Brain microvascular endothelial cell (primary cell): Measurements from ENCODE around the gene EIPR1.
"Not testable (repeated sequence)": the region's sequence is repeated elsewhere in the genome, so short reads cannot be mapped to it uniquely, and the experiment has no call there.

ENCODE experiments used
- DNase-seq: peaks from one replicate; pipeline ENCODE4 v3.0.0-alpha.2; 2020
- H3K27ac ChIP-seq: fragments of 250-450 bp; sonication (Bioruptor Pico); 2 replicates; pipeline ENCODE4 v1.5.1; 2020; ENCODE audit warnings: mild to moderate bottlenecking, moderate library complexity
- H3K27me3 ChIP-seq: fragments of 250-450 bp; sonication (Bioruptor Pico); replicated peaks from 2 replicates; pipeline ENCODE4 v1.5.1; 2020; ENCODE audit warnings: mild to moderate bottlenecking
- H3K36me3 ChIP-seq: fragments of 250-450 bp; sonication (Bioruptor Pico); replicated peaks from 2 replicates; pipeline ENCODE4 v1.5.1; 2020; ENCODE audit warnings: mild to moderate bottlenecking
- H3K4me3 ChIP-seq: 2 replicates; pipeline ENCODE4 v1.5.1; 2011; ENCODE audit warnings: low read depth, mild to moderate bottlenecking, control low read depth, low read length, moderate library complexity
- CTCF ChIP-seq: IDR thresholded peaks from 2 replicates; pipeline ENCODE4 v1.5.1; 2011; ENCODE audit warnings: low read depth, mild to moderate bottlenecking, moderate library complexity, low read length, control low read depth, inconsistent platforms; ENCODE audit errors: missing control alignments
- in situ Hi-C: cut with HindIII; loops from 2 replicates; pipeline ENCODE4 v1.10.0; 2017; ENCODE audit warnings: low sequenced_read_pairs, low pct_ligation_motif_present

Gene EIPR1

GRCh38 chr2:3377279-3377611, 373 bp downstream of the EIPR1 start:
- H3K36me3 ChIP-seq: peaks cover 2% of the 10 kb centered on the region
- H3K27me3 ChIP-seq: no peaks in the 10 kb centered on the region
- in situ Hi-C loops: no loop called here
- peak overlapping the region; percentile 76 for H3K27ac ChIP-seq
- peak overlapping the region; percentile 99 for H3K4me3 ChIP-seq
- peak; percentile 32 for DNase-seq
- TF ChIP-seq CTCF: no peak

- in situ Hi-C loops: no loop called here
- DNase-seq: no peak
- no peaks in the 10 kb centered on the region for H3K27me3 ChIP-seq
- H3K4me3 ChIP-seq: peak overlapping the region; percentile 99
- TF ChIP-seq CTCF: no peak
- H3K36me3 ChIP-seq: peaks cover 2% of the 10 kb centered on the region
- H3K27ac ChIP-seq: no peak overlapping the region
Observed at GRCh38 chr2:3376821-3377220, 797 bp downstream of the EIPR1 start.

- in situ Hi-C loops, H3K27me3 ChIP-seq, H3K36me3 ChIP-seq, H3K4me3 ChIP-seq, DNase-seq, H3K27ac ChIP-seq: not testable (repeated sequence)
Observed at GRCh38 chr2:3369340-3370181, 8.1 kb downstream of the EIPR1 start.

- H3K4me3 ChIP-seq: no peak overlapping the region
- H3K36me3 ChIP-seq: no peaks in the 10 kb centered on the region
- no peaks in the 10 kb centered on the region for H3K27me3 ChIP-seq
- H3K27ac ChIP-seq: no peak overlapping the region
- no peak for DNase-seq
- TF ChIP-seq CTCF: no peak
- in situ Hi-C loops: no loop called here
Observed at GRCh38 chr2:3368261-3368722, 9.3 kb downstream of the EIPR1 start.

- no peak overlapping the region for H3K27ac ChIP-seq
Observed at GRCh38 chr2:3365219-3365618, 12.4 kb downstream of the EIPR1 start.

More at GRCh38 chr2:3365219-3365618, 12.4 kb downstream of the EIPR1 start:
- no peak for DNase-seq
- H3K36me3 ChIP-seq: no peaks in the 10 kb centered on the region
- no peak for TF ChIP-seq CTCF
- in situ Hi-C loops: no loop called here
- H3K4me3 ChIP-seq: no peak overlapping the region
- no peaks in the 10 kb centered on the region for H3K27me3 ChIP-seq
